ENCODE data around the gene ASB1.

ASB1 gene

DNA sequence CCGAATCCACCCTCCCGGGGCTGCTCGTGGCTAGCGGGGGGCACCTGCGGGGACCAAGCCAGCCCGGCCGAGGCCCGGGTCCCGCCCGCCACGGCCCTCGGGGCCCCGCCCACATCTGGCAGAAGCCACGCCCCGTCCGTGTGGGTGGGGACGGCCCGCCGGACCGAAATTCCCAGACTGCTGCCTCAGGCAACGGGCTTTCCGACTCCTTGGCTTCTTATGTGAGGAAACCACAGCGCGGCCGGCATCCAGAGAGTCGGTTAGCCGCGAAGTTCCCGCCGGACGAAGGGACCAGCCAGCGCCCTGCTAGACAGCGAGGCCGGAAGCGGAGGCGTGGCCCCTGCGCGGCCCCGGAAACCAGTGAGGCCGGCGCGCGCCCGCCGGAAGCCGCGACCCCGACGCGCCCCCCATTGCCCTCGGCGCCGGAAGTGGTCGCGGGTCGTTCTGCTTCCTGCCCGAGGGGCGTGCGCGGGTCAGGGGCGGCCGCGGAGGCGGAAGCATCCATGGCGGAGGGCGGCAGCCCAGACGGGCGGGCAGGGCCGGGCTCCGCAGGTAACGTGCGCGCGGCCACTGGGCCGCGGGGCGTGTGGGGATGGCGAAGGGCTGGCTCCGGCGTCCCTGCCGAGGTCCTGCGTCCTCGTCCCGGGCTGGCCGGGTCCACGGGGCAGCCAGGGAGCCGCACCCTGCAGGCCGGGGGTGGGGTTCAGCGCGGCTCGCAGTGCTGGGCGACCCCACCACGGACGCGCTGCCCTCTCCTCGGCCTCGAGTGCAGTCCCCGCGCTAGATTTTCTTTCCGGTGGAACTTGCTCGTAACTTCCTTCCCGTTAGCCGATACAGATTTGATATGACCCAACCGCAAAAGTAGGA, at the start of gene ASB1:
TSS of gene ASB1 (plus strand) at position 360 of the 867 bp plus-strand sequence. CDS start at position 504, 144 bp downstream.
- DNase-seq (ENCODE audit: low read depth, low spot score), result peak; percentile 8
- Histone ChIP-seq H3K27ac (peak within 1 kb of the TSS; percentile 85), H3K9ac (ENCODE audit: insufficient read length) (peak within 1 kb of the TSS; percentile 85), H3K36me3 (ENCODE audit: insufficient read depth, low read length) (peaks cover 14% of the 10 kb centered on the region), H3K4me3 (peak within 1 kb of the TSS; percentile 91), H3K9me3 (ENCODE audit: low read depth, low read length) (no peaks in the 10 kb centered on the region)
- TF ChIP-seq POLR2AphosphoS5 (IDR thresholded peaks at IDR 0.05; ENCODE audit: borderline replicate concordance, low read depth, low read length), result peak; percentile 58; the same call in 1 of the 2 replicates
- no peak for TF ChIP-seq EZH2 (IDR thresholded peaks at IDR 0.05)

GRCh38 chr2:238378230-238379095, 48.3 kb upstream of the ASB1 start:
- Histone ChIP-seq H3K36me3 (ENCODE audit: insufficient read depth, low read length) (no peaks in the 10 kb centered on the region), H3K9ac (ENCODE audit: insufficient read length) (no peak overlapping the region), H3K9me3 (ENCODE audit: low read depth, low read length) (no peaks in the 10 kb centered on the region), H3K4me3 (no peak overlapping the region), H3K27ac (no peak overlapping the region)
- DNase-seq (ENCODE audit: low read depth, low spot score), result no peak
- TF ChIP-seq POLR2AphosphoS5 (IDR thresholded peaks at IDR 0.05; ENCODE audit: borderline replicate concordance, low read depth, low read length) (no peak), EZH2 (IDR thresholded peaks at IDR 0.05) (no peak), FOXP2 (optimal IDR thresholded peaks at IDR 0.05; ENCODE audit: control extremely low read depth, extremely low read length, insufficient read depth) (no peak)

GRCh38 chr2:238379096-238379810, 47.5 kb upstream of the ASB1 start:
- H3K27ac ChIP-seq, result no peak overlapping the region
- no peaks in the 10 kb centered on the region for H3K9me3 ChIP-seq (ENCODE audit: low read depth, low read length)
- no peak overlapping the region for H3K4me3 ChIP-seq
- TF ChIP-seq POLR2AphosphoS5 (IDR thresholded peaks at IDR 0.05; ENCODE audit: borderline replicate concordance, low read depth, low read length), result no peak
- TF ChIP-seq EZH2 (IDR thresholded peaks at IDR 0.05), result no peak
- TF ChIP-seq FOXP2 (optimal IDR thresholded peaks at IDR 0.05; ENCODE audit: control extremely low read depth, extremely low read length, insufficient read depth), result no peak
- H3K36me3 ChIP-seq (ENCODE audit: insufficient read depth, low read length), result no peaks in the 10 kb centered on the region
- no peak for DNase-seq (ENCODE audit: low read depth, low spot score)
- H3K9ac ChIP-seq (ENCODE audit: insufficient read length), result no peak overlapping the region

GRCh38 chr2:238380336-238380735, 46.4 kb upstream of the ASB1 start:
- Histone ChIP-seq H3K36me3 (ENCODE audit: insufficient read depth, low read length) (no peaks in the 10 kb centered on the region), H3K4me3 (no peak overlapping the region), H3K9ac (ENCODE audit: insufficient read length) (no peak overlapping the region), H3K9me3 (ENCODE audit: low read depth, low read length) (no peaks in the 10 kb centered on the region), H3K27ac (no peak overlapping the region)
- no peak for TF ChIP-seq FOXP2 (optimal IDR thresholded peaks at IDR 0.05; ENCODE audit: control extremely low read depth, extremely low read length, insufficient read depth)
- no peak for TF ChIP-seq POLR2AphosphoS5 (IDR thresholded peaks at IDR 0.05; ENCODE audit: borderline replicate concordance, low read depth, low read length)
- no peak for TF ChIP-seq EZH2 (IDR thresholded peaks at IDR 0.05)
- DNase-seq (ENCODE audit: low read depth, low spot score), result no peak

DNA sequence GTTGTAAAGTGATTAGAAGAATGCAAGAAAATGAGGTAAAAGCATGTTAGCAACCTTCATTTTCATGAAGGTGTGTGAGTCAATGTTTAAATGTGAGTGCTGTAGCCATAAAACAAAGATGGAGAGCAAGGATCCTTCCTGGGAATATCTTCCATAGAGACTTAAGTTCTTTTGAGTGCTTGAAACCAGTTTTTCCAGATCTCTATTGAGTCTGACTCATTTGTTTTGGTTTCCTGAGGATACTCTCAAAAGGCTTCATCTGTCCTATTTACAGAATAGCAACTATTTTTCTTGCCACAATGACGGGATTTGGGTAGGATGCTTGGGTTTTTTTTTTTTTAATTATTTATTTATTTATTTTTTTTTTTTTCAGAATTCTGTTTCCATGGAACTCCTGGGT, 45.9 kb upstream of the ASB1 start:
- H3K9ac ChIP-seq (ENCODE audit: insufficient read length), result no peak overlapping the region
- no peak for DNase-seq (ENCODE audit: low read depth, low spot score)
- TF ChIP-seq FOXP2 (optimal IDR thresholded peaks at IDR 0.05; ENCODE audit: control extremely low read depth, extremely low read length, insufficient read depth), result no peak
- no peak for TF ChIP-seq POLR2AphosphoS5 (IDR thresholded peaks at IDR 0.05; ENCODE audit: borderline replicate concordance, low read depth, low read length)
- no peak for TF ChIP-seq EZH2 (IDR thresholded peaks at IDR 0.05)

DNA sequence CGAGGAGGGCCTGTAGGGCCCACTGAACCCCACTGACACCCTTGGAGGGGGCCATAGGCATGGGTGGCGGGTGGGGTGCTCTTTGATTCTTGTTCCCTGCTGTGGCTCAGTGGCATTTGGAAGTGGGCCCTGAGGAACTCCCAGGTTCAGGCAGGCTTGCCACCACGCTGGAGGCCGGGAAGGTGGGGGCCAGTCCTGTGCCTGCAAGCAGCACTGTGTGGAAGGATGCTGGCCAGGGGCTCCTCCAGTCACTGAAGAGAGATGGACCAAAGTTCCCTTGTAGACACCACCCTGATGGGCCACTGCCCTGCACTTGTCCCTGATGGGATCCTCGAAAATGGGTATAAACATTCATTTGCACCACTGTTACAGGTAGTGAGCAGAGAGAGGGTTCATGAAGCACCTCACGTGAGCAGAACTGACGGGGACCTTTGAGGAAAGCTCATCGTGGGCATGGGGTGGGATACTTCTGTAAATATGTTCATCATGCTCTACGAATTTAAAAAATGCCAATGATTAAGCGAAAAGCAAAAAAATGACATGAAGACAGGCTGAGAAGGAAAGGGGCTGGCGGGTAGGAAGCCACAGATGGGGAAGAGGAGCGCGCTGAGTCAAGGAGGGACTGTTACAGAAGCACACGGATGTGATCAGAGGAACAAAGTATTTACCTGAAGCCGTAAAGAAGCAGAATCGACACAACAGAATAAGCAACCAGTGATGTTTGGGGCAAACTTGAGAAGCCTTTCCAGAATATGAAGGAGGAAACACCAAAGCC, 45.2 kb upstream of the ASB1 start:
- Histone ChIP-seq H3K9me3 (ENCODE audit: low read depth, low read length) (no peaks in the 10 kb centered on the region), H3K9ac (ENCODE audit: insufficient read length) (no peak overlapping the region), H3K4me3 (no peak overlapping the region), H3K27ac (no peak overlapping the region), H3K36me3 (ENCODE audit: insufficient read depth, low read length) (no peaks in the 10 kb centered on the region)
- DNase-seq (ENCODE audit: low read depth, low spot score), result no peak
- TF ChIP-seq EZH2 (IDR thresholded peaks at IDR 0.05) (no peak), POLR2AphosphoS5 (IDR thresholded peaks at IDR 0.05; ENCODE audit: borderline replicate concordance, low read depth, low read length) (no peak), FOXP2 (optimal IDR thresholded peaks at IDR 0.05; ENCODE audit: control extremely low read depth, extremely low read length, insufficient read depth) (no peak)

More for the DNA sequence above, 45.9 kb upstream of the ASB1 start:
- Histone ChIP-seq H3K36me3 (ENCODE audit: insufficient read depth, low read length) (no peaks in the 10 kb centered on the region), H3K9me3 (ENCODE audit: low read depth, low read length) (no peaks in the 10 kb centered on the region), H3K4me3 (no peak overlapping the region), H3K27ac (no peak overlapping the region)

GRCh38 chr2:238382381-238382781, 44.3 kb upstream of the ASB1 start:
- Histone ChIP-seq H3K36me3 (ENCODE audit: insufficient read depth, low read length) (no peaks in the 10 kb centered on the region), H3K9me3 (ENCODE audit: low read depth, low read length) (no peaks in the 10 kb centered on the region), H3K4me3 (no peak overlapping the region), H3K27ac (no peak overlapping the region), H3K9ac (ENCODE audit: insufficient read length) (no peak overlapping the region)
- TF ChIP-seq POLR2AphosphoS5 (IDR thresholded peaks at IDR 0.05; ENCODE audit: borderline replicate concordance, low read depth, low read length), result no peak
- TF ChIP-seq EZH2 (IDR thresholded peaks at IDR 0.05), result no peak
- TF ChIP-seq FOXP2 (optimal IDR thresholded peaks at IDR 0.05; ENCODE audit: control extremely low read depth, extremely low read length, insufficient read depth), result no peak
- DNase-seq (ENCODE audit: low read depth, low spot score), result no peak
